A673 (cell line): Measurements from ENCODE around the gene HDGF. TPM values are rescaled to one million over a fixed set of nuclear protein-coding genes. Genes with fewer than 3 reads are reported as not detected.

Experiments used
- BruUV-seq: library from RNA; stranded (reverse); fragments of 400-500 nt; replicated peaks from 2 replicates; lab custom pipeline; 2021; lab: Mats Ljungman, UMichigan
- CTCF ChIA-PET: fragments of 300-600 bp; sonication (Branson Sonifier 250); formaldehyde crosslinking; loops from one replicate; lab custom pipeline; 2022; ENCODE audit warnings: antibody characterized with exemption; lab: Charles Lee
- POLR2A ChIA-PET: fragments of 300-600 bp; sonication (Branson Sonifier 250); formaldehyde crosslinking; loops from one replicate; lab custom pipeline; 2022; ENCODE audit warnings: antibody characterized with exemption; ENCODE audit not compliant: low non-redundant PET; lab: Charles Lee
- DNase-seq: peaks from one replicate; pipeline ENCODE4 v3.0.0-alpha.2; 2015; ENCODE audit warnings: low spot score
- H3K27ac ChIP-seq: fragments of 200-600 bp; sonication (generic); 2 replicates; pipeline ENCODE4 v1.5.1; 2016; ENCODE audit warnings: mixed run types, low read depth, mild to moderate bottlenecking, mixed read lengths, antibody characterized with exemption, low read length; ENCODE audit not compliant: poor library complexity, severe bottlenecking
- H3K27me3 ChIP-seq: fragments of 200-600 bp; sonication (generic); replicated peaks from 2 replicates; pipeline ENCODE4 v1.6.1; 2017; ENCODE audit warnings: mixed run types, low read depth, mild to moderate bottlenecking, mixed read lengths, antibody characterized with exemption, low read length; ENCODE audit not compliant: insufficient read depth, poor library complexity
- H3K36me3 ChIP-seq: fragments of 200-600 bp; sonication (generic); 2 replicates; pipeline ENCODE4 v1.6.1; 2016; ENCODE audit warnings: mixed run types, mild to moderate bottlenecking, mixed read lengths, antibody characterized with exemption, low read length; ENCODE audit not compliant: insufficient read depth, poor library complexity, severe bottlenecking
- H3K4me1 ChIP-seq: fragments of 200-600 bp; sonication (generic); 2 replicates; pipeline ENCODE4 v1.6.1; 2017; ENCODE audit warnings: mixed run types, mild to moderate bottlenecking, mixed read lengths, antibody characterized with exemption, low read length; ENCODE audit not compliant: insufficient read depth, poor library complexity, severe bottlenecking
- H3K4me3 ChIP-seq: fragments of 200-600 bp; sonication (generic); 2 replicates; pipeline ENCODE4 v1.5.1; 2016; ENCODE audit warnings: low read depth, mixed run types, mild to moderate bottlenecking, mixed read lengths, low read length; ENCODE audit not compliant: poor library complexity, severe bottlenecking
- H3K9me3 ChIP-seq: fragments of 200-600 bp; sonication (generic); 2 replicates; pipeline ENCODE4 v1.6.1; 2016; ENCODE audit warnings: mixed run types, low read depth, mild to moderate bottlenecking, mixed read lengths, antibody characterized with exemption, low read length; ENCODE audit not compliant: poor library complexity, severe bottlenecking
- EZH2 ChIP-seq: fragments of 200-600 bp; sonication (generic); IDR thresholded peaks from 2 replicates; pipeline ENCODE4 v1.6.1; 2017; ENCODE audit warnings: borderline replicate concordance, low read depth, mild to moderate bottlenecking, mixed read lengths, antibody characterized with exemption, low read length; ENCODE audit not compliant: poor library complexity, severe bottlenecking
- intact Hi-C: fragments of 100-400 bp; cut with micrococcal nuclease; formaldehyde crosslinking; loops from one replicate; pipeline ENCODE4 v1.10.0; 2022; ENCODE audit not compliant: unreplicated experiment
- total RNA-seq: library from RNA; stranded (reverse); gene quantifications from 2 replicates; pipeline ENCODE4 v1.2.3, GENCODE V29; 2021
- TF ChIP-seq, protein P1 (sequence below): fragments of 300-800, 200-600 bp; sonication (generic); conservative IDR thresholded peaks from 2 replicates; pipeline ENCODE4 v1.5.1; 2017; ENCODE audit warnings: low read depth, mild to moderate bottlenecking, antibody characterized with exemption, low read length, moderate library complexity, mixed read lengths

HDGF gene
- total RNA-seq, 1 experiment from 2014 or later = 536 TPM

DNA sequence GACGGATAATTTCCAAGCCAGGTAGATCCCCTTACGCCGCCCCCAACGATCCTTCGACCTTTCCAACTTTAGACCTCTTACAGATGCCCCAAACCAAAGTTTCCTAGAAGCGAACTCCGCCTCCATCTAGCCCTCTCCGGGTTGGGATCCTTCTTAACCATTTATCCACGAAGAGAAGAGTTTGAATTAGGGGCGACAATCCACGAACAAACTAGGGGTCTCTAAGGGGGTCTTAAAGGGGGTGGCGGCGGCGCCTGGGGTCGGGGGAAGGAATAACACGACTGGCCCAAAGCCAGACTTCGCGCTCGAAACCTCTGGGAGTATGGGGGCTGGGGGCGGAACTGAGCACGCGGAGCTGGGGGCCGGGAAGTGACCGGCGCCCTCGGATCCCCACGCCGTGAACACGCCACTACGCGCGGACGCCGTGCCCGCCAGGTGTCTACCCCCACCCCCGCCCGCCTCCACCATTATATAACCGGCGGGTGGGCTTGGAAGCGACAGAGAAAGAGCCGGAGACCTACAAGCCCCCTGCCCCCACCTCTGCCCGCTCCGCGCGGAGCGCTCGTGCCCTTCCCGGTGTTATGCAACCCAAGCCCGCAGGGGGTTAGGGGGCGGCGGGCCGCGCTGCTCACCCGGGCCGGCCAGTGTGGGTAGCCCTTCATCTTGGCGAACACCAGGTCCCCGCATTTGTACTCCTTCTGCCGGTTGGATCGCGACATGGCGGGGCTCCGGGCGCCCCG, 594 bp downstream of the HDGF start:
- intact Hi-C loops = loop anchor here (2.0 kb wide), 1 partner anchor 16 kb away; the partner anchor contains the start of gene PRCC
- peak overlapping the region; percentile 92 for H3K4me3 ChIP-seq
- DNase-seq = no peak
- no peaks in the 10 kb centered on the region for H3K36me3 ChIP-seq
- BruUV-seq = no TSS peak
- H3K27ac ChIP-seq = peak overlapping the region; percentile 98
- CTCF ChIA-PET = interaction anchor here (1.1 kb wide), 1 partner anchor 25 kb away, joined by 4 read pairs; no protein-coding TSS in a partner anchor
- H3K4me1 ChIP-seq = peaks cover 38% of the 10 kb centered on the region
- POLR2A ChIA-PET = interaction anchor here (0.6 to 1.0 kb wide), 3 partner anchors 250 to 1263 kb away, joined by 3 to 18 read pairs (median 7); no protein-coding TSS in a partner anchor
- H3K27me3 ChIP-seq = no peaks in the 10 kb centered on the region
- TF ChIP-seq, protein P1, sequence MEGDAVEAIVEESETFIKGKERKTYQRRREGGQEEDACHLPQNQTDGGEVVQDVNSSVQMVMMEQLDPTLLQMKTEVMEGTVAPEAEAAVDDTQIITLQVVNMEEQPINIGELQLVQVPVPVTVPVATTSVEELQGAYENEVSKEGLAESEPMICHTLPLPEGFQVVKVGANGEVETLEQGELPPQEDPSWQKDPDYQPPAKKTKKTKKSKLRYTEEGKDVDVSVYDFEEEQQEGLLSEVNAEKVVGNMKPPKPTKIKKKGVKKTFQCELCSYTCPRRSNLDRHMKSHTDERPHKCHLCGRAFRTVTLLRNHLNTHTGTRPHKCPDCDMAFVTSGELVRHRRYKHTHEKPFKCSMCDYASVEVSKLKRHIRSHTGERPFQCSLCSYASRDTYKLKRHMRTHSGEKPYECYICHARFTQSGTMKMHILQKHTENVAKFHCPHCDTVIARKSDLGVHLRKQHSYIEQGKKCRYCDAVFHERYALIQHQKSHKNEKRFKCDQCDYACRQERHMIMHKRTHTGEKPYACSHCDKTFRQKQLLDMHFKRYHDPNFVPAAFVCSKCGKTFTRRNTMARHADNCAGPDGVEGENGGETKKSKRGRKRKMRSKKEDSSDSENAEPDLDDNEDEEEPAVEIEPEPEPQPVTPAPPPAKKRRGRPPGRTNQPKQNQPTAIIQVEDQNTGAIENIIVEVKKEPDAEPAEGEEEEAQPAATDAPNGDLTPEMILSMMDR = no peak
- TF ChIP-seq EZH2 = no peak
- no peaks in the 10 kb centered on the region for H3K9me3 ChIP-seq

DNA sequence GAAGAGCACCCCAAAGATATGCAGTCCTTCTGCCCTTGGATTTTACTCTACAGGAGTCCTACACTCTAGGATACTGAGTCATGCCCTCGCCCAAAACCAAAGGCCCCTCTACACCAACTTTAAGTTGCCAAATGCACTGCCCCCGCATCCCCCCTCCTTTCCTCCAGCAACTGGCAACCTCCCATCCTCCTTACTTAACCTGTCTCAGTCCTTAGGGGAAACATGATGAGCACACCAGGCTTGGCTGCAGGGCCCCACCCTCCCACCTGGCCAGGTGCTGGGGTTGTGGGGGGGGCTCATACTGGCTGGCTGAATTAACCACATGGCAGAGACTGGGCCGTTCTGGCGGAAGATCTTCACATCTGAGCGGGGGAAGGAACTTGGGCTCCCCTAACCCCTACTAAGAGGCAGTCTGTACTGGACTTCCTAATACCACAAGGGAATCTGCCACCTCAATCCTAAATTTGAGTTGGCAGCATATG, 1.2 kb downstream of the HDGF start:
- Histone ChIP-seq H3K27ac (peak overlapping the region; percentile 98), H3K9me3 (no peaks in the 10 kb centered on the region), H3K27me3 (no peaks in the 10 kb centered on the region), H3K4me3 (peak overlapping the region; percentile 92), H3K36me3 (peaks cover 6% of the 10 kb centered on the region), H3K4me1 (peaks cover 44% of the 10 kb centered on the region)
- ChIA-PET POLR2A (interaction anchor here (0.7 kb wide), 1 partner anchor 638 kb away, joined by 3 read pairs; no protein-coding TSS in a partner anchor), CTCF (no interaction called here)
- intact Hi-C loops = loop anchor here (2.0 kb wide), 1 partner anchor 17 kb away; the partner anchor contains the start of gene PRCC
- peak; percentile 41 for DNase-seq
- TF ChIP-seq, protein P1 = no peak
- no peak for TF ChIP-seq EZH2
- BruUV-seq = no TSS peak

DNA sequence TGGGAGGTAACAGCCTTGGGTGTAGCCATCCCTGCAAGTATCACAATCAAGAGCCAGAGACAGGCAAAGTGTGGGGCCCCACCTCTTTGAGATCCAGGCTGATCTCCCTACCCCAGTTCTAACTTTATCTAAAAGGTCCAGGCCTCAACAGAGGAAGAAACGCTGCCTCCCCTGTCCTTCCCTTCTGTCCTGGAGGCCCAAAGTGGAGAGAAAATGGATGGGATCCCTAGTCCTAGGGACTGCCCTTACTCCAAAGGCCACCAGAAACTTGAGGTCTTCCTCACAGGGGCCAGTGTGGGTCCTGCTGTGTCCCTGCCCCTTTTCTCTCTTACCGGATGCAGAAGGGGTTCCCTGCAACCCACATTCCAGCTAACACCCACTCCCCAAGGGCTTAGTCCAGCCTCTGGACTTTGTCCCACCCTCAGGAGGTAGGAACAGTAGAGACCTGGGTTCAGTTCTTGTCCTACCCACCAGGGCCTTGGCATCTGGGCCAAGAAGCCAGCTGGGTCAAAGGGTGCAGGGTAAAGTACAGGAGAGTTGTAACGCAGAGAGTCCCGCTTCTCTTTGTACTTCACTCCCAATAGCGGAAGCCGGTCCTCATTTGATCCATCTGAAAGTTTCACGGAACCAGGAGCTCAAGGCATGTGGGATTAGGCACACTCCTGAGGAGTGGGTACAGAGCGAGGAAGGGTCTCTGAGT, 1.9 kb downstream of the HDGF start:
- CTCF ChIA-PET = no interaction called here
- intact Hi-C loops = loop anchor here (2.0 kb wide), 1 partner anchor 17 kb away; the partner anchor contains the start of gene PRCC
- peak; percentile 25 for DNase-seq
- peaks cover 44% of the 10 kb centered on the region for H3K4me1 ChIP-seq
- peak overlapping the region; percentile 92 for H3K4me3 ChIP-seq
- BruUV-seq = no TSS peak
- H3K27me3 ChIP-seq = no peaks in the 10 kb centered on the region
- TF ChIP-seq EZH2 = no peak
- TF ChIP-seq, protein P1 = no peak
- POLR2A ChIA-PET = no interaction called here
- H3K27ac ChIP-seq = peak overlapping the region; percentile 98
- no peaks in the 10 kb centered on the region for H3K9me3 ChIP-seq
- H3K36me3 ChIP-seq = peaks cover 12% of the 10 kb centered on the region
